SK-N-MC (cell line): ENCODE data around the gene SMIM20.

Source experiments
- DNase-seq: peaks from one replicate; pipeline ENCODE4 v3.0.0-alpha.2; 2011; ENCODE audit warnings: low read depth, low spot score
- H3K27ac ChIP-seq: fragments of 200-600 bp; sonication (generic); 2 replicates; pipeline ENCODE4 v1.5.1; 2016; ENCODE audit warnings: mixed run types
- H3K36me3 ChIP-seq: fragments of 200-600 bp; sonication (generic); 2 replicates; pipeline ENCODE4 v1.6.1; 2017; ENCODE audit warnings: antibody characterized with exemption, low read length, mixed read lengths; ENCODE audit not compliant: insufficient read depth
- H3K4me3 ChIP-seq: fragments of 200-600 bp; sonication (generic); 2 replicates; pipeline ENCODE4 v1.5.1; 2016
- H3K9ac ChIP-seq: fragments of 200-600 bp; sonication (generic); 2 replicates; pipeline ENCODE4 v1.8.0; 2017; ENCODE audit warnings: mixed run types, mixed read lengths; ENCODE audit not compliant: insufficient read length
- H3K9me3 ChIP-seq: fragments of 200-600 bp; sonication (generic); 2 replicates; pipeline ENCODE4 v1.6.1; 2017; ENCODE audit warnings: low read depth, mild to moderate bottlenecking, antibody characterized with exemption, low read length, moderate library complexity, mixed read lengths
- EZH2 ChIP-seq: fragments of 200-600 bp; sonication (generic); IDR thresholded peaks from one replicate; pipeline ENCODE4 v1.6.1; 2017; ENCODE audit warnings: antibody characterized with exemption
- FOXP2 ChIP-seq: optimal IDR thresholded peaks from 2 replicates; pipeline ENCODE3; 2011; ENCODE audit warnings: mild to moderate bottlenecking, moderate library complexity; ENCODE audit not compliant: insufficient read depth; ENCODE audit errors: extremely low read length, control extremely low read depth
- POLR2AphosphoS5 ChIP-seq: IDR thresholded peaks from 2 replicates; pipeline ENCODE4 v1.6.1; 2012; ENCODE audit warnings: mild to moderate bottlenecking, low read depth, low read length, borderline replicate concordance

The SMIM20 gene

GRCh38 chr4:25875281-25875745 lies 38.7 kb upstream of the SMIM20 start:
- Histone ChIP-seq H3K27ac (no peak overlapping the region), H3K4me3 (no peak overlapping the region), H3K36me3 (no peaks in the 10 kb centered on the region), H3K9ac (no peak overlapping the region), H3K9me3 (no peaks in the 10 kb centered on the region)
- DNase-seq: no peak
- TF ChIP-seq POLR2AphosphoS5 (no peak), EZH2 (no peak)

DNA sequence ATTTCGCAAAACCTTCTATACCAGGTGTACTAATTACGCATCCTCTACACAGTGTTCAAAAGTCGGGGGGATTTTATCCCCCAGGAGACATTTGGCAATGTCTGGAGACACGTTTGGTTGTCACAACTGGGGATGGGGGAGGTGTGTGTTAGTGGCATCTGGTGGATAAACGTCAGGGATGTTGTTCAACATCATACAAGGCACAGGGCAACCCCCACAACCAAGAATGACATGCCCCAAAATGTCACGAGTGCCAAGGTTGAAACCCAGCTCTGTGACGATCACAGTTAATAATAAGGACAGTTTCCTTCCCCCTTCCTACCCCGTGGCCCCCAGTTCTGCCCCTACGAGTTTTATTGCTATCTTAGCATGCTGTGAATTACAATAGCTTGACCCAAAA lies 35.3 kb upstream of the SMIM20 start:
- Histone ChIP-seq H3K4me3 (no peak overlapping the region), H3K9ac (no peak overlapping the region), H3K36me3 (no peaks in the 10 kb centered on the region), H3K9me3 (no peaks in the 10 kb centered on the region), H3K27ac (no peak overlapping the region)
- TF ChIP-seq EZH2 (no peak), FOXP2 (no peak), POLR2AphosphoS5 (no peak)
- DNase-seq: no peak

GRCh38 chr4:25879091-25879584 lies 34.9 kb upstream of the SMIM20 start:
- H3K36me3 ChIP-seq: no peaks in the 10 kb centered on the region
- DNase-seq: no peak
- H3K9ac ChIP-seq: no peak overlapping the region
- TF ChIP-seq POLR2AphosphoS5: no peak
- TF ChIP-seq EZH2: no peak
- TF ChIP-seq FOXP2: no peak
- no peaks in the 10 kb centered on the region for H3K9me3 ChIP-seq
- H3K4me3 ChIP-seq: no peak overlapping the region
- no peak overlapping the region for H3K27ac ChIP-seq

GRCh38 chr4:25879587-25879986 lies 34.4 kb upstream of the SMIM20 start:
- TF ChIP-seq EZH2: no peak
- no peak for TF ChIP-seq FOXP2
- no peak for TF ChIP-seq POLR2AphosphoS5
- no peaks in the 10 kb centered on the region for H3K9me3 ChIP-seq
- no peak overlapping the region for H3K4me3 ChIP-seq
- H3K36me3 ChIP-seq: no peaks in the 10 kb centered on the region
- H3K27ac ChIP-seq: no peak overlapping the region
- H3K9ac ChIP-seq: no peak overlapping the region
- no peak for DNase-seq

- TF ChIP-seq EZH2 (no peak), POLR2AphosphoS5 (no peak), FOXP2 (no peak)
- no peak overlapping the region for H3K9ac ChIP-seq
Measured at GRCh38 chr4:25879991-25880651, 33.9 kb upstream of the SMIM20 start.

GRCh38 chr4:25881193-25881592 lies 32.8 kb upstream of the SMIM20 start:
- Histone ChIP-seq H3K27ac (no peak overlapping the region), H3K36me3 (no peaks in the 10 kb centered on the region), H3K4me3 (no peak overlapping the region), H3K9me3 (no peaks in the 10 kb centered on the region), H3K9ac (no peak overlapping the region)
- no peak for TF ChIP-seq EZH2
- no peak for TF ChIP-seq POLR2AphosphoS5
- TF ChIP-seq FOXP2: no peak
- no peak for DNase-seq

More at GRCh38 chr4:25879991-25880651, 33.9 kb upstream of the SMIM20 start:
- Histone ChIP-seq H3K36me3 (no peaks in the 10 kb centered on the region), H3K9me3 (no peaks in the 10 kb centered on the region), H3K4me3 (no peak overlapping the region), H3K27ac (no peak overlapping the region)
- no peak for DNase-seq

- no peak overlapping the region for H3K9ac ChIP-seq
- no peaks in the 10 kb centered on the region for H3K9me3 ChIP-seq
- H3K36me3 ChIP-seq: no peaks in the 10 kb centered on the region
- no peak overlapping the region for H3K4me3 ChIP-seq
- no peak overlapping the region for H3K27ac ChIP-seq
- DNase-seq: no peak
- no peak for TF ChIP-seq POLR2AphosphoS5
- TF ChIP-seq EZH2: no peak
- TF ChIP-seq FOXP2: no peak
Measured at GRCh38 chr4:25882226-25882625, 31.8 kb upstream of the SMIM20 start.

- H3K9me3 ChIP-seq: no peaks in the 10 kb centered on the region
- DNase-seq: no peak
- H3K4me3 ChIP-seq: no peak overlapping the region
- H3K27ac ChIP-seq: no peak overlapping the region
- TF ChIP-seq EZH2: no peak
- no peak for TF ChIP-seq FOXP2
- TF ChIP-seq POLR2AphosphoS5: no peak
- H3K36me3 ChIP-seq: no peaks in the 10 kb centered on the region
- no peak overlapping the region for H3K9ac ChIP-seq
Measured at GRCh38 chr4:25883565-25883964, 30.5 kb upstream of the SMIM20 start.

GRCh38 chr4:25884031-25884782 lies 29.8 kb upstream of the SMIM20 start:
- no peaks in the 10 kb centered on the region for H3K36me3 ChIP-seq
- no peak overlapping the region for H3K9ac ChIP-seq
- no peak overlapping the region for H3K4me3 ChIP-seq
- H3K9me3 ChIP-seq: no peaks in the 10 kb centered on the region
- TF ChIP-seq POLR2AphosphoS5: no peak
- no peak for TF ChIP-seq EZH2
- TF ChIP-seq FOXP2: no peak
- H3K27ac ChIP-seq: no peak overlapping the region
- DNase-seq: no peak
